AG04449 (cell line): ENCODE measurements around the gene TMEM126A.

ENCODE experiments used
- CTCF ChIA-PET: fragments of 350-600 bp; formaldehyde crosslinking; extraction: SDS; loops from one replicate; lab custom pipeline; 2021; ENCODE audit warnings: antibody characterized with exemption; lab: Yijun Ruan, JAX
- POLR2A ChIA-PET: fragments of 400-600, 350-600 bp; formaldehyde crosslinking; extraction: SDS; loops from one replicate; lab custom pipeline; 2020; ENCODE audit warnings: antibody characterized with exemption, inconsistent platforms; lab: Yijun Ruan, JAX
- DNase-seq: peaks from one replicate; pipeline ENCODE4 v3.0.0-alpha.2; 2010; ENCODE audit warnings: low read depth, low spot score
- H3K4me3 ChIP-seq: 2 replicates; pipeline ENCODE4 v1.5.1; 2011; ENCODE audit warnings: low read depth, mild to moderate bottlenecking, control low read depth, low read length
- CTCF ChIP-seq: IDR thresholded peaks from one replicate; pipeline ENCODE4 v1.5.1; 2011; ENCODE audit warnings: mild to moderate bottlenecking, moderate library complexity, low read length, control low read depth, inconsistent platforms; ENCODE audit not compliant: insufficient read depth; ENCODE audit errors: missing control alignments

Gene TMEM126A

DNA sequence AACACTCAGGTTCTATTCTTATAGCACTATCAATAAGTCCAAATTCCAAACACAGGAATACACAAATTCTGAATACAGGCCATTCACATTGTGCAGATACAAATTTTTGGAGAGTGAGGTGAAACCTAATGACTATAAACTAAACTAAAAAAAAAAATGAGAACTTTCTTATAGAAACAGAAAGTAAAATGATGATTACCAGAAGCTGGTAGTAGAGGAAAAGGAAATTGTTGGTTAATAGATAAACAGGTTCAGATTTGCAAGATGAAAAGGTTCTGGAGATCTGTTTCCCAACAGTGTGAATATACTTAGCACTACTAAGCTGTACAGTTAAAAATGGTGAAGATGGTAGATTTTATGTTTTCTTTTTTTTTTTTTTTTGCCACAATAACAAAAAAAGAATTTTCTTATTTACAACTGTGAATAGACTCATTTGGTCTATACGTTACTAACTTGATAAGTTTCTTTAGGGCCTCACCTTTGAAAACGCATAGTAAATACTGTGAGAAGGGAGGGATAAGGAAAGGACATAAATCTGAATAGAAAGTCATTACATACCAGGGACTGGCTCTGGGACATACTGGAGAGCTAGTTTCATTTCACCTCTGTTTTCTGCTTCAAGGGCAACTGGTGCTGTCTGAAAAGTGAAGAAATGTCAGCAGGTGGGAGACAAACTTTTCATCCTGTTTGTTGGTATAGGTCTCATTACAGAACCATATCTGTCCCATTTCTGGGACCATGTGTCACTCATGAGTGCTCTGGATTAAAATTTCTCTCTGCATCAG, 52.4 kb downstream of the TMEM126A start:
- ChIA-PET POLR2A (no interaction called here), CTCF (interaction anchor here (1.2 to 2.1 kb wide), 5 partner anchors 8 to 155 kb away, joined by 4 to 7 read pairs (median 6); partner anchors contain the start of gene CCDC83)
- no peak overlapping the region for H3K4me3 ChIP-seq
- DNase-seq, result no peak
- TF ChIP-seq CTCF, result no peak

- CTCF ChIA-PET, result interaction anchor here (0.7 kb wide), 1 partner anchor 16 kb away, joined by 3 read pairs; no protein-coding TSS in a partner anchor
- no peak for TF ChIP-seq CTCF
- no peak for DNase-seq
- POLR2A ChIA-PET, result no interaction called here
- H3K4me3 ChIP-seq, result no peak overlapping the region
Observed at GRCh38 chr11:85704967-85705366, 57.2 kb downstream of the TMEM126A start.

DNA sequence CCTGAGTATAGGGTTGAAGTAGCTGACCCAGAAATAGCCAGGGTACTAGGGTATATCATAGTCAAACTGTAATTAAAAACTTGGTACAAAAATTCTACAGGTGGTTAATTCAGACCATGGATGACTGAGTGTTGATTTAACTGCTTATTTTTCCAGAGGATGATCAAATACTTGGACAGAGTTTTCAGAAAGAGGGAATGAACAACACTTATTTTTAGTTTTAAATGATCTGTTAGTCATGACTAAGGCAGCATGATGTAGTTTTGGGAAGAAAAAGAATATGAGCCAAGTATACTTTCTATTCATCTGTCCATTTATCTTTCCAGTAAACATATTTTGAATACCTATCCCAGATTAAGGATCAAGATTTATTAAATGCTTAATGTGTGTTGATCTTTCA, 58.0 kb downstream of the TMEM126A start:
- ChIA-PET CTCF (no interaction called here), POLR2A (no interaction called here)
- H3K4me3 ChIP-seq, result no peak overlapping the region

More for the DNA sequence above, 58.0 kb downstream of the TMEM126A start:
- DNase-seq, result no peak
- TF ChIP-seq CTCF, result no peak
